D721Med (cell line): ENCODE data around the gene CDH23.

Experiments used
- DNase-seq: peaks from one replicate; pipeline ENCODE4 v3.0.0; 2011; ENCODE audit warnings: low spot score; ENCODE audit not compliant: insufficient read length
- FAIRE-seq: peaks from 2 replicates; lab custom pipeline; 2011; peaks lifted over from hg19 to GRCh38; lab: Jason Lieb, UNC
- CTCF ChIP-seq: IDR thresholded peaks from 2 replicates; pipeline ENCODE4 v1.5.1; 2012; ENCODE audit warnings: mild to moderate bottlenecking, control low read depth; ENCODE audit not compliant: insufficient read depth; ENCODE audit errors: missing control alignments

The CDH23 gene

DNA sequence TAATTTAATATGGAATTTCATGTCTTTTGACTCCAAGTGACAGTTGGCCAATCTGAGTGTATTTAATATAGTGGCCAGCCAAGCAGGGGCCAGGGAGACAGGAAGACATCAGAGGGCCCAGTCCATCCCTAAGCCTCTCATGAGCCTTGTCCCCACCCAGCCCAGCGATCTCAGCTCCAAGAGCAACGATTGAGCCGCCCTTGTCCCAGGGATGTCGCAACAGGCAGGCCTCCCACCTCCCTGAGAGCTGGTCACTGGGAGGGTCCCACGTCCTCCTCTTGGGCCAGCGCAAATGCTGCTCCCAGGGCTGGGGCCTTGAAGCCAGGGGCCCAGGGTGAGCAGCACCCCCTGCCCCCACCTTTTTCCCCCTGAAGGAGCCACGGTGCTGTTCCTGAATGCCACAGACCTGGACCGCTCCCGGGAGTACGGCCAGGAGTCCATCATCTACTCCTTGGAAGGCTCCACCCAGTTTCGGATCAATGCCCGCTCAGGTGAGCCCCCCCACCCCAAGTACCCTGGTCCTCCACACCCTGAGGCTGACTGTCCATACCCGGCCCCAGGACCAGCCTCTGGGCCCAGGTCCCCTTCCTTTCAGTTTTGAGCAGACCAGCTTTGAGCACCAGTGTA is 293.5 kb downstream of the CDH23 start:
- FAIRE-seq, result no peak
- TF ChIP-seq CTCF, result no peak
- DNase-seq, result no peak

- no peak for DNase-seq
- FAIRE-seq, result no peak
- TF ChIP-seq CTCF, result no peak
Measured at GRCh38 chr10:71691405-71691804, 294.7 kb downstream of the CDH23 start.

DNA sequence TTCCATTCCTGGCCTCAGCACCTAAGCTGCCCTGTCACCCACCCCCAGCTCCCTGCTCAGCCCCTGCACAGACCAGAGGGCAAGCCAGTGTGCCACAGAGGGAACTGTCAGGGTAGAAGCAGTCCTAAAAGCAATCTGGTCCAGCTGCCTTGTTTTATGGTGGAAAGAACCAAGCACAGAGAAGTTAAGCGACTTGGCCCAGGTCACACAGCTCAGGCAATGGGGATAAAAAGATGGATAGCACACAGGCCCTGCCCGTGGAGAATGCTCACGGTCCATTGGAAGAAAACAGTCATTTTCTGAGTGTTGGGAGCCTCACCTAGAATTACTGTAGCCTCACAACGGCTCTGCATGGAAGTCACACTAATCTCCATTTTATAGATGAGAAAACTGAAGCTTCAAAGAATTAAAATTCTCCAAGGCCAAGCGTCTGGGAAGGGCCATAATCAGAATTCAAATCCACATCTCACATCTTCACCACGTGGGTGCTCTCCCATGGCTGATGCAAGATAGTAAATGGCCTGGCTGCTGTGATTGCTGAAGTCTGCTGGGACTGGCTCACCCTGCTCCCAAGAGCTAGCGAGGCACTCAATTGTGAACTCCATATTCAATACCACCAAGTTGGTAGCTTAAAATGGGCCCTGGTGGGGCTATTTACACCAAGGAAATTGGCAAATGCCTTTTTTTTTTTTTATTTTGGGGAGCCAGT is 296.0 kb downstream of the CDH23 start:
- no peak for TF ChIP-seq CTCF
- FAIRE-seq, result no peak
- DNase-seq, result no peak

GRCh38 chr10:71693377-71693776 is 296.7 kb downstream of the CDH23 start:
- FAIRE-seq (no peak), DNase-seq (no peak)
- TF ChIP-seq CTCF, result no peak

- no peak for FAIRE-seq
- TF ChIP-seq CTCF, result no peak
- DNase-seq, result no peak
Measured at GRCh38 chr10:71694039-71694501, 297.4 kb downstream of the CDH23 start.

DNA sequence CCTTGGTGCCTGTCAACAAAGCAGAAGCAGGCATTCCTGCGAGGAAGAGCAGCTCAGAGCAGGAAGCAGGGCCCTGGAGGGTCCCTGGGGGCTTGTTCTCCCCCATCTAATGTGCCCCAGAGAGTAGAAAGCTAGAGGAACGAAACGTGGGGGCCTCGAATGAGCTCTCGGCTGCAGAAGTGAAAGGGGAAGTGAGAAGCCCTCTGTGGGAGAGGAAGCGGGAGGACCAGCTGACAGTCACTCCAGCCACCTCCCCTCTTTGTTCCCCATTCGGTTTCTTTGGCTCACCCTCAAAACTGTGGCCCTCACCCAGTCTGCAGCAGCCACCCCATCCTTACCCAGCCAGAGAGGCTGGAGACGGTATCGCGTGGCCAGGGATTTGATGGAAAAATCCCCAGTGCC is 297.8 kb downstream of the CDH23 start:
- no peak for FAIRE-seq
- DNase-seq, result no peak
- TF ChIP-seq CTCF, result no peak
